Ureter (tissue), 1 donor: ENCODE results near the gene RIBC2. TPM values are rescaled to one million over a fixed set of nuclear protein-coding genes. Genes with fewer than 3 reads are reported as not detected.
"Not testable (repeated sequence)": the region's sequence is repeated elsewhere in the genome, so short reads cannot be mapped to it uniquely, and the experiment has no call there.

Experiments
- DNase-seq: peaks from one replicate; pipeline ENCODE4 v3.0.0-alpha.2; 2020; ENCODE audit warnings: low spot score
- total RNA-seq: library from RNA; stranded (reverse); gene quantifications from one replicate; pipeline ENCODE4 v1.2.4, GENCODE V29; 2023
- donor health status: DM: yes; HTN: yes; CAD: no.

The RIBC2 gene
- total RNA-seq, 1 donor from 2014 or later: 2.1 TPM

DNA sequence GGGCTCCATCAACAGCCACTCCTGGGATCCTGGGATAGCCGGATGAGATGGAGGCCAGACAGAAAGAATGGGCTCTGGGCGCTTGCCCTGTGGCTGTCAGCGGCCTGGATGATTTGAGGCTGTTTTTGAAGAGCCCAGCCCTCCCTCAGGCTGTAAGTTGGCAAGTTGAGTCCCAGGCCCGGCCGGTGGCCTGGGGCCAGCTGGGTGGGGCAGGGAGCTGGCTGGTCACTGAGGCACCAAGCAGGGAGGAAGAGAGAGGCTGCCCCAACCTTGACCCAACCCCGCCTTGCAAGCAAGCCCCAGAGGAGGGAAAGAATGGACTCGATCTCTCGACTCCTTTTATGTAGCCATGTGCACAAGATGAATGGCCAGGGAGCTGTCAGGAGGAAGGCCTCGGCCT lies 34.9 kb downstream of the RIBC2 start:
- peak; percentile 75 for DNase-seq

DNA sequence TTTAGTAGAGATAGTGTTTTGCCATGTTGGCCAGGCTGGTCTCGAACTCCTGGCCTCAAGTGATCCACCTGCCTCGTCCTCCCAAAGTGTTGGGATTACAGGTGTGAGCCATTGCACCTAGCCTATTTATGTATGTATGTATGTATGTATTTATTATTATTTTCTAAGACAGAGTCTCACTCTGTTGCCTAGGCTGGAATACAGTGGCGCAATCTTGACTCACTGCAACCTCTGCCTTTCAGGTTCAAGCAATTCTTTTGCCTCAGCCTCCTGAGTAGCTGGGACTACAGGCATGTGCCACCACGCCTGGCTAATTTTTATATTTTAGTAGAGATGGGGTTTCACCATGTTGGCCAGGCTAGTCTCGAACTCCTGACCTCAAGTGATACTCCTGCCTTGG lies 35.9 kb downstream of the RIBC2 start:
- DNase-seq: not testable (repeated sequence)

DNA sequence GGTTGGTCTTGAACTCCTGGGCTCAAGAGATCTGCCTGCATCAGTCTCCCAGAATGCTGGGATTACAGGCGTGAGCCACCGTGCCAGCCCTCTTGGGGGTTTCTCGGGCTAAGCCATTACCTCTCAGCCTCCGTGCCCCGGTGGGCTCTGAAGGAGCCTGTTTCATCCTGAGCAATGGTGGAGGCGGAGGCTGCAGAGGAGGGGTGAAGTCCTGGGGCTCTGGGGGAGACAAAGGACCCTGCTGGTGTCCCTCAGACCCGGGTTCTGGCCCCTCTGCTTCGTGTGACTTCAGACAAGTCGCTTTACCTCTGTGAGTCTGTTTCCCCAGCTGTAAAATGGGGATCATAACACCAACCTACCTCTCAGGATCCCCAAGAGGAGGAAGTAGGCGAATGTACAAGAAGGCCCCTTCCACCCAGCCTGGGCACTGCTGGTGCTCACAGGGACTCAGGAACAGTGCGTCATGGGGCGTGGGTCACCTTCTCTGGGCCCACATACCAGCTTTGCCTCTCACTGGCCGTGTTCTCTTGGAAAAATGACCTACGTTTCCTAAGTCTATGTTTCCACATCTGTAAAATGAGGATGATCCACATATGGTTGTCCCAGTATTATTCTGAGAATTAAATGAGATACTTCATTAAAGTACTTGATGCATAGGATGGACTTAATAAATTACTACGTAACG lies 36.8 kb downstream of the RIBC2 start:
- no peak for DNase-seq

DNA sequence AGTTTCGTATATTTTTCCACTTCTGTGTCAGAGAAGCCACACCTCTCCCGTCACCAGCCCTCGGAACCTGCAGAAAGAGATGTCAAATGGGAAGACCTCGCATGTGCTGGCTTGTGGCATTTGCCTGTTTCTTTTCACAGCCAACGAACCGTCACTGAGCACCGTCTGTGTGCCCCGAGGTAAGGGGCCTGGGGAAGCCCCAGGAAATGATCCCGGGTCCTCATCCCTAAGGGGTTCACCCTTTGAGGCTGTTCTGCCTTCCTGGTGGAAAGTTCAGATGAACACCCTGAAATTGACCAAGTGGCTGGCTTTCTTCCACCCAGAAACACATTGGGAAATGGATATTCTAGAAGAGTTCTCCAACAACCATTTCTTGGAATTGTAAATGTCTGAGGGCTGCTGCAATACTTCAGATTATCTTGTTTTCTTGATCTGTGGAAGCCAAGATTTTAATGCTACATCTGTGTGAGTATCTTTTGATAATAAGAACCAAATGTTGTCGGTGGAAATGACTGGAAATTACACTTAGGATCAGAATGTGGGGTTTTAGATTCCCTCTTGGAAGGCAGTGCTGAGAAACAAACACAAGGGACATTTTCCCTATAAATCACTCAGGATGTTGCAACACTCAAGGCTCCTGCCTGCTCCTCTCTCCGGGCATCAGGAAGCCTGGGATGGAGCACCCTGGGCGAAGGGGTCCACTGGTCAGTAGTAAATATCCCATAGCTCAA lies 37.6 kb downstream of the RIBC2 start:
- DNase-seq: peak; percentile 71

DNA sequence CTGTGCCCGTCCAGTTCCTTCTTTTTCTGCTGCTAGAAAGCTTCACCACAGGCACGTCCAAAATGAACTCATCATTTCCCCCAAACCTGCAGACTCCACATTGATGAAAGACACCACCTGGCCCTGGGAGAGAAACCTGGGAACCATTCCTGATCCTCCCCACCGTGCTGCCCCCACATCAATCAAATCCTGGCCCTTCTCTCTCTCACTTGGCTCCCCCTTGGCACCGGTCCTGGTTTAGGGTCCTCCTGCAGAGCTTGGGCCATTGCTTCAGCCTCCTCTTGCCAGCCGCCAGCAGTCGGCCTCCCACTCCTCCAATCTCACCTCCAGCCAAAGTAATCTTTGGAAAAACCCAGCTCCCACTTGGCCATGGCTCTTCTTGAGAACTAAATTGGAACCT lies 38.5 kb downstream of the RIBC2 start:
- no peak for DNase-seq

DNA sequence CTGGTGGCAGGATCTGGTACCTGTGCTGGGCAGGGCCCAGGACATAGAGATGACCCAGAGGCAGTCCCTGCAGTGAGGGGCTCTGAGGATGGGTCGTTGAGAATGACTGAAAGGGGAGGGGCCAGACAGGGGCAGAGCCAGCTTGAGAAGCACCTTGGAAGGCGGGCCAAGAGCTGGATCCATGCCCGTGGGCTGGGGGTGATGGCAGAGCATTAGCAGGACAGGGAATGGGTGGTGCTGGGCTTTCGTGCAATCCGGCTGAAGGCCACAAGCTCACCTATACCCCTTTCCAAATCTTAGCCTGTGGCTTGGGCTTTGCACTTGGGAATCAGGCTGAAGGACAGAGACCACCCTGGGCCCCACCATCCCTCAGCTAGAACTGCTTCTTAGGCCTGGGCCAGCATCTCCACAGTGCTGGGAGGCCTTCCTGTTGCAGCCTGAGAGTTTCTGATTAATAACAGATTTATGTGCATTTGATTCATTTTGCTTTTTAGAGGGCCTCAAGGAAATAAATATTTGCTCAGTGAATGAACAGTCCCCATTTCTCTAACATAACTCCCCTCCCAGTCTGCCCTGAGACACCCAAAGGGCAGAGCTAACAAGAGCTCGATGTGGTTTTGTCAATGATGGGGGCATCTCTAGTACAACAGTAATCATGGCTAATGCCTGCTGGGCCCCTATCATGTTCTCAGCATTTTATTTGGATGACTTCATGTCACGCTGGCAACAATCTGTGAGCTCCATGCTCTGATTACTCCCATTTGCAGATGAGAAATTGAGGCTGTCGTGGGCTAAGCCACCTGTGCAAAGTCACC lies 39.3 kb downstream of the RIBC2 start:
- DNase-seq: no peak

DNA sequence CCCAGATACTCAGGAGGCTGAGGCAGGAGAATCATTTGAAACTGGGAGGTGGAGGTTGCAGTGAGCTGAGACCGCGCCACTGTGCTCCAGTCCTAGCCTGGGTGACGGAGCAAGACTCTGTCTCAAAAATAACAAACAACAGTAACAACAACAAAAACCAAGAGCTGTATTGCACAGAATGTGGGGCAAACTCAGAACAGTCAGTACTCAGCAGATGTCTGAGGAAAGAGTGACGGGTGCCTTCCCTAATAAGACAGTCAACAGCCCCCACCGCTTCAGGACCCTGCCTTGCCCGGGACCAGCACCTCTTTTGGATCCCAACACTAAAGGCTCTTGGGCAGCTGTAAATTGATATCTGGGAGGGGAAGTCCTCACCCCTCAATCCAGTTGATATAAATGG lies 40.3 kb downstream of the RIBC2 start:
- no peak for DNase-seq

DNA sequence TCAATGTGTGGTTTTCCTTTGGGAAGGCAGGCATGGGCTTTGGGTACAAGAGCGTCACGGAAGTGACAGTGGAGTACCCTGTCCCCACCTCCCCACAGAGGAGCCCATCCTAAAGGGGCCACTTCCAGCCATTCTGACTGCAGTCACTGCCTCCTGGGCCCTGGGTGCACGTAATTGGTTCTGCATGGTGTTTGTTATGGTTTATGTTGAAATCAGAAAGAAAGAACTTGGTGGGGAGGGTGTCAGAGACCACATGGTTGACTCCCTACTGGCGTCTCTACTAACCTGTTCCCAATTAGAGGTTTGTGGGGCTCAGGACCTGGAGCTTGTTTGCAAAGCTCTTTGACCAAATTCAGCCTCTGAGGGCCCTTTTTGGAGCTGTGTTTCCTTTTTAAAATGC lies 40.8 kb downstream of the RIBC2 start:
- no peak for DNase-seq

DNA sequence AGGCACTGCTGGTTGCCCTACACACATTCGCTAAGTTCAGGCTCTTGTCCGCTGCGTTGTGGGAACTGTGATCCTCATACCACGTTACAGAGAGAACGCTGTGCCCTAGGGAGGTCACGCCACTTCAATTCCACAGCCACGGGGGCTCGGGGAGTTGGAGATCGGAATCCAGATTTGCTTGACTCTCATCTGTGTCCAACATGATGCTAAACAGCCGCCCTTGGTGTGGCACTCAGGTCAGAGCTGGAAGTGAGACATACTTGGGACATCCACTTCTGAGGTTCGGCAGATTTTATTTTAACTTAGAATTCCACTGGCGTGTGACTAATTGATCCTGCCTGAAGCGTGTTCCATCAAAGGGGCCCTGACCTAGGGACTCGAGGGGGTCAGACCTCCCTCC lies 41.7 kb downstream of the RIBC2 start:
- DNase-seq: no peak

DNA sequence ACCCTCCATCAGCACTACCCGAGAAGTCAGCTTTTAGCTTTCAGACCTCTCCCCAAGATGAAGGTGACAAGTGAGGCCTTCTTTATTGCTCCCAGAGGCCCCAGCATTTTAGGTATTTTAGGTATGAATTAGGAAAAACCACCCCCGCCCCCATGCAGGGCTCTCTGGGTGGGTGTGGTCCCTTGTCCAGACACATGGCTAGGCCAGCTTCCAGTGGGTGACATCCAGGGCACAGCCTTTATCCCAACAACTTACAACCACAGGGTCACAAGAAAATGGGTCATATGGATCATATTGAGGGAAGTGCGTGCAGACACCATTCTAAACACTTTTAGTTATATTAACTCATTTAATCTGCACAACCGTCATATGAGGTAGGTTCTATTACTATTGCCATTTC lies 42.1 kb downstream of the RIBC2 start:
- DNase-seq: no peak

DNA sequence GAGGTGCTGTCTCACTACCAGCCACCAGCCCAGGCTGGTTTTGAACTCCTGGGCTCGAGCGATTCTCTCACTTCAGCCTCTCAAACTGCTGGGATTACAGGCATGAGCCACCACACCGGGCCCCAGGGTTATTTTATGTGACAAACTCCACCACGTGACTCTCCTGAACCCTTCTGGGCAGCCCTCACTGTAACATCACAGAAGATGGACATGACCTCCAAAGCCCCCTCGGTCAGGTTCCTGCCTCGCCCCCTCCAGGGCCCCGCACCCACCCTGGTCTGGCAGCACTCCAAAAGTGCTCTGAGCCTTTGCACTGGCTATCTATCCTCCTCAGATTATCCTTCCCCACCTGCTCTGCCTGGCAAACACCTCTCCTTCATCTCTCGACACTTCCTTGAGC lies 43.3 kb downstream of the RIBC2 start:
- no peak for DNase-seq

DNA sequence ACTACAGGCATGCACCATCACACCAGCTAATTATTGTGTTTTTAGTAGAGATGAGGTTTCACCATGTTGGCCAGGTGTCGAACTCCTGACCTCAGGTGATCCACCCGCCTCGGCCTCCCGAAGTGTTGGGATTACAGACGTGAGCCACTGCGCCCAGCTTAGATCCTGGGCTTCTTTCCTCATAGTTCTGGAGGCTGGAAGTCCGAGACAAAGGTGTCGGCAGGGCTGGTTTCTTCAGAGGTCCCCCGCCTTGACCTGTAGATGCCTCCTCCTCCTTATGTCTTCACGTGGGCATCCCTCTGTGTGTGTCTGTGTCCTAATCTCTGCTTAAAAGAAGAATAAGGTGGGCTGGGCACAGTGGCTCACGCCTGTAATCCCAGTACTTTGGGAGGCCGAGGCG lies 45.0 kb downstream of the RIBC2 start:
- DNase-seq: no peak

DNA sequence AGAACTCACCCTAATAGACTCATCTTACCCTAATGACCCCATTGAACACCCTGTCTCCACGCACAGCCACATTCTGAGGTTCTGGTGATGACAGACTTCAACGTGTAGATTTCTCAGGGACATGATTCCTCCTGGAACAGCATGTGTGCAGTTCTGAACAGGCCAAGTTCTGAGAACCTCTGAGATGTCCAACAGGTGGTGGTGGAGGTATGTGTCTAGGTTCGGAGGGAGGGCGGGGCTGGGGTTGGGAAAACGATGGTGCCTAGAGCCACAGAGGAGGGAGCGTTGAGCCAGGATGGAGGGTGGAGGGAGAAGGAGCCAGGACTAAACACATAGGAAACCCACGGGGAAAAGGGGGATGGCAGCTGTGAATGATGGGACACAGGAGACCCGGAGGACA lies 45.7 kb downstream of the RIBC2 start:
- DNase-seq: no peak

DNA sequence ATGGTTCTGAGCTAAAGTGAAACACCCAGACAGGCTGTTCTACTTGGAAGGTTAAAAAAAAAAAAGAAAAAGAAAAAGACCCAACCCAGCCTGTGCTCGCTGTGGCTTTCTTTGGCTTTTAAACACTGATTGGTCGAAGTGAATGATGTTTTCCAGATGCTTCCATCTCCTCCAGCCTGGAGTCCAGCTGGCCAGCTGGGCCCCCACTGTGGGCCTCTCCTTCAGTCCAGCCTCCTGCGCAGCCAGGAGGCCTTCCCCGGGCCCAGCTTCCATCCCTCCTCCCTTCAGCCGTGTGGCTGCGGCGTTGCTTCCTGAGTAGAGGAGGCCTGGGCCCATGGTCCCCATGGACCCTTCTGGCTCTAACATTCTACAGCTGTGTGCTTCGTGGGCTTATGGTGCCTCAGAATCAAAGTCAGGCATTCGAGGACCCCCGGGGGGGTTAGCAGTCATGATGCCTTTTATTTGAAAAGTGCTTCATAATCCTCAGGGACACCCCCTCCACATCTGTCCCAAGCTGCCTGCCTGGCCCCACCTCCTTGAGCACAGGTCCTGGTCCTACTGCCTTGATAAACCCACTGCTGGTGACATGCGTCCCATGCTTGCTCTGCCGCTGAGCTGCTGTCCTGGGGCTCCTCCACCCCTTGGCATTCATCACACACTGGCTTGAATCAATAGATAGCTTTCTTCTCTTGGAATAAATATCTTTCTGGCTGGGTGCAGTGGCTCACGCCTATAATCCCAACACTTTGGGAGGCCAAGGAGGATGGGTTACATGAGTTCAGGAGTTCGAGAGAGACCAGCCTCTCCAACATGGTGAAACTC lies 47.0 kb downstream of the RIBC2 start:
- DNase-seq: no peak

DNA sequence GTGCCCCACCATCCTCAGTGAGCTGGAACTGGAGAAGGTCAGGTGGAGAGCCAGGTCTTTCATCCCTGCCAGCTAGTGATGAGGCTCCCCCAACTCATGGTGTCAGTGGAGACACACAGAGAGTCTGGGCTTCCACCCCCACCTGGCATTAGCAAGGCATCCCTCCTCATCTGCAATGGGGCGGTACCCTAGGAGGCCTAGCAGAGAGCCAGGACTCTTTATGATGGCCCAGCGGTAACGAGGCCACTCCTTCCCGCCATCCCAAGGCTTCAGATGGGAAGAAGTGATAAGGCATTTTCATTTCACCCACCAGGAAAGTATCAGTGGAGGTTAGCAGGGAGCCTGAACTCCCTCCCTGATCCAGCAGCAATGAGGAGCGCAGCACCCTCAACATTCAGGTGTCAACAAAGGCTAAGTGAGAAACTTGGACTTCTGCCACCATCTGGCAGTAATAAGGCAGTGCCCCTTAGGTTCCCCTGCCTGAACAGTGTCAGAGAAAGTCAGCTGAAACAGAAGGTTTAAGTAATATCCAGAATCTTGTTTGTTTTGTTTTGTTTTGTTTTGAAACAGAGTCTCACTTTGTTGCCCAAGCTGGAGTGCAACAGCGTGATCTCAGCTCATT lies 48.7 kb downstream of the RIBC2 start:
- DNase-seq: no peak

DNA sequence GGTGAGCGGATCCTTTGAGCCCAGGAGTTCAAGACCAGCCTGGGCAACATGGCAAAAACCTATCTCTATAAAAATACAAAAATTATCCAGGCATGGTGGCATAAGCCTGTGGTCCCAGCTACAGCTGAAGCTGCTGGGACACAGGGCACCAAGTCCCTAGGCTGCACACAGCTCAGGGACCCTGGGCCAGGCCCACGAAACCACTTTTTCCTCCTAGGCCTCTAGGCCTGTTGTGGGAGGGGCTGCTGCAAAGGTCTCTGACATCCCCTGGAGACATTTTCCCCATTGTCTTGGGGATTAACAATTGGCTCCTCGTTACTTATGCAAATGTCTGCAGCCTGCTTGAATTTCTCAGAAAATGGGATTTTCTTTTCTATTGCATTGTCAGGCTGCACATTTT lies 50.2 kb downstream of the RIBC2 start:
- not testable (repeated sequence) for DNase-seq

DNA sequence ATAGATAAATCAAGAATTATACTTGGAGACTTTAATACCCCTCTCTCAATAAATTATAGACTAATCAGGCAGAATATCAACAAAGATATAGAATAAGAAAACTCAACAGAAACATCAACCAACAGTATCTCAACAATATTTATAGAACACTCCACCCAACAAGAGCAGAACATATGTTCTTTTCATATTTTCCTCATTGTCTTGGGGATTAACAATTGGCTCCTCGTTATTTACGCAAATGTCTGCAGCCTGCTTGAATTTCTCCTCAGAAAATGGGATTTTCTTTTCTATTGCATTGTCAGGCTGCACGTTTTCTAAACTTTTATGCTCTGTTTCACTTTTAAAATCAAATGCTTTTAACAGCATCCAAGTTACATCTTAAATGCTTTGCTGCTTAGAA lies 52.1 kb downstream of the RIBC2 start:
- no peak for DNase-seq

DNA sequence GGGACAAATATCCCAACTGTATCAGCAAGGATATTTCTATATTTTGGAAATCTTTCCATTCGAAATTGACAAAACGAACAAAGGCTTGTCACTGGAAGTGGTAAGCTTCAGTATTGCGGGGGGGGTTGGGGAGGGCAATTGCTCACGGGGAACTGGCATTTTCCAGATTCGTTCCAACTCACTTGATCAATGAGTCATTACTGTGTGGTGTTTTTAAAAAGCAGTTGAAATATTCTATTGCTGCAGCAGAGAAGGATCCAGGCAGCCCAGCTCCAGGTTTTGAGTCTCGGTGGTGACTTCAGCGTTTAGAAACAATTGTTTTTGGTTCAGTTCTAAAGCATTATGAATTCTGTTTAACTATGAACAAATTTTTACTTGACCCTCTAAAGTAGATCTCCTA lies 55.4 kb downstream of the RIBC2 start:
- no peak for DNase-seq

DNA sequence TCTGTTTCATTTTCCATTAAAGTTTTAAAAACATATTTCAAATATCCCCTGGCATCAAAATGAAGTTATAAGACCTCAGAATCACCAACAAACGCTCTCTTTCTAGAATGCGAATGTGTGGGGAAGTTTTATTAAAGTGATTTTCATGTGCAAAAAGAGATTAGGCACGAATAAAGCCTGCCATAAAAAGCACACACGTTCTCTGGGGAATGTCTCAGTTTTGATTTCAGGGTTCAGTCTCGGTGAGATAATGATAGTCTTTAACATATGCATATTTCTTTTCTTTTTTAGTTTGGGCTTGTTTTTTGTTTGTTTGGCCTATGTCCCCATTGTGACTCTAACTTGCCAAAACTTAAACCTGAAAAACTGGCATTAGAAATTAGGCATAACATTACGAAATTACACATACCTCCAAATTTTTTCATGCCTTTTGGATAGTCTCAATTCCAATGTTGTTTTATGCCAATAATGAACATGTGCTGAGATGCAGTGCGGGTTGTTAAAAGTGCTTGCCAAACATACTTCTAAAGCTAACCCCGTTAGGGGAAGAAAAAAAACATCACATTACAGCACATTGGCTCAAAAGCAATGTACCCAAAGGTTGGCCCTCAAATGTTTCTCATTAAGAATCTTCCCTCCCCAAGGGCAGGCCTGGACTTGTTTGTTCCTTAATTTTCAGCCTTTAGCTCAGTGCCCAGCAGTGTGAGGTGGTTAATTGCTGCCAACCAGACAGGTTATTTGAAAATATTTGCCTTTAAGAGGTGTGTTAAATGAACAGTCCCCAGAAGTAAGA lies 56.0 kb downstream of the RIBC2 start:
- DNase-seq: no peak

DNA sequence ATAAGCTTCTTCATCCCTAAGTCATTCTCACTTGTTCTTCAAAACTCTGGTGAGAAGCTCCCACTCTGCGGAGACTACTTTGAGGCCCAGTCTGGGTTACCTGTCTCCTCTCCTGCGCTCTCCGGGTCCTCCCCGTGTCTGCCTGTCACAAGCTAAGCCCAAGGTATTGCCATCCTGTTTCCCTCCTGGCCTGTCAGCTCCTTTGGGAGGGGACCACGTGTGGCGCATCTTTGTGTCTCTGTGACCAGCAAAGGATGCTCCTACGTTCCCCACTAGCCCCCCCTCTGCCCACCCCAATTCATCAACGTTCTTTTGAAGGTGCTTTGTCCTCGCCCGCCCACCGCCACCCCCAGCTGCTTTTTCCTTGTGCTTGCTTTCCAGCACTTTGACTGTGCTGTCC lies 57.4 kb downstream of the RIBC2 start:
- DNase-seq: no peak

DNA sequence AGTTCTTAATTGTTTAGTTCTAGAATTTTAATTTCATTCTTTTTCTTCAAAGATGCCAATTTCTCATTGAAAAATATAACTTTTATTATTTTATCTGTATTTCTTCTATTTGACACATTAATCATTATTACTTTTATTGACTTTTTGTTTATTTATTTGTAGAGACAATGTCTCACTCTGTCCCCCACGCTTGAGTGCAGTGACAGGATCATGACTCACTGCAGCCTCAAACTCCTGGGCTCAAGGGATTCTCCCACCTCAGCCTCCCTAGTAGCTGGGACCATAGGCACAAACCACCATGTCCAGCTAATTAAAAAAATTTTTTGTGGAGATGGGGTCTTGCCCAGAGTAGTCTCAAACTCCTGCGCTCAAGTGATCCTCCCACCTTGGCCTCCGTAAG lies 58.9 kb downstream of the RIBC2 start:
- no peak for DNase-seq
